ENCODE results near the gene PTPN11.
"Not testable (repeated sequence)": the region's sequence is repeated elsewhere in the genome, so short reads cannot be mapped to it uniquely, and the experiment has no call there.

The PTPN11 gene

DNA sequence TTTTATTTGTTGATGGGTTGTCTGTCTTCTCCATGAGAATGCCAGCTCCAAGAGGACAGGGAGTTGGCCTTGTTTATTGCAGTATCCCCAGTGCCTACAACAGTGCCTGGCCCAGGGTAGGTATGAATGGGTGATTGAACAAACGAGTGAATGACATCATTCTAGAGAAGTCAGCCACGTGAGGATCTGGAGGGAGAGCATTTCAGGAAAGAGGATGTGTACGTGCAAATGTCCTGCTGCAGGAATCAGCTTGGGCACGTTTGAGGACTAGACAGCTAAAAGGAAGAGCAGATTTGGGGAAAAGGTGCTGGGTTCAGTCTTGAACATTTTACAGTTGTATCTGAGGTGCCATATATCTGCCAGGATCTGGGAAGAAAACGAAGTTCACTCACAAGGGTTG, 97.1 kb downstream of the PTPN11 start:
- TF ChIP-seq, protein P1, sequence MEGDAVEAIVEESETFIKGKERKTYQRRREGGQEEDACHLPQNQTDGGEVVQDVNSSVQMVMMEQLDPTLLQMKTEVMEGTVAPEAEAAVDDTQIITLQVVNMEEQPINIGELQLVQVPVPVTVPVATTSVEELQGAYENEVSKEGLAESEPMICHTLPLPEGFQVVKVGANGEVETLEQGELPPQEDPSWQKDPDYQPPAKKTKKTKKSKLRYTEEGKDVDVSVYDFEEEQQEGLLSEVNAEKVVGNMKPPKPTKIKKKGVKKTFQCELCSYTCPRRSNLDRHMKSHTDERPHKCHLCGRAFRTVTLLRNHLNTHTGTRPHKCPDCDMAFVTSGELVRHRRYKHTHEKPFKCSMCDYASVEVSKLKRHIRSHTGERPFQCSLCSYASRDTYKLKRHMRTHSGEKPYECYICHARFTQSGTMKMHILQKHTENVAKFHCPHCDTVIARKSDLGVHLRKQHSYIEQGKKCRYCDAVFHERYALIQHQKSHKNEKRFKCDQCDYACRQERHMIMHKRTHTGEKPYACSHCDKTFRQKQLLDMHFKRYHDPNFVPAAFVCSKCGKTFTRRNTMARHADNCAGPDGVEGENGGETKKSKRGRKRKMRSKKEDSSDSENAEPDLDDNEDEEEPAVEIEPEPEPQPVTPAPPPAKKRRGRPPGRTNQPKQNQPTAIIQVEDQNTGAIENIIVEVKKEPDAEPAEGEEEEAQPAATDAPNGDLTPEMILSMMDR (IDR thresholded peaks at IDR 0.05) = no peak
- DNase-seq (ENCODE audit: low spot score) = no peak
- H3K4me3 ChIP-seq = no peak overlapping the region
- no peak overlapping the region for H3K27ac ChIP-seq

GRCh38 chr12:112517730-112518364, 99.1 kb downstream of the PTPN11 start:
- DNase-seq (ENCODE audit: low spot score) = no peak
- Histone ChIP-seq H3K27ac (no peak overlapping the region), H3K4me3 (no peak overlapping the region)
- TF ChIP-seq, protein P1 (IDR thresholded peaks at IDR 0.05) = no peak

- TF ChIP-seq, protein P1 (IDR thresholded peaks at IDR 0.05) = no peak
- Histone ChIP-seq H3K27ac (no peak overlapping the region), H3K4me3 (no peak overlapping the region)
- DNase-seq (ENCODE audit: low spot score) = no peak
Observed at GRCh38 chr12:112518365-112518735, 99.6 kb downstream of the PTPN11 start.

- H3K4me3 ChIP-seq; DNase-seq (ENCODE audit: low spot score): not testable (repeated sequence)
Observed at GRCh38 chr12:112519841-112520340, 101.1 kb downstream of the PTPN11 start.

DNA sequence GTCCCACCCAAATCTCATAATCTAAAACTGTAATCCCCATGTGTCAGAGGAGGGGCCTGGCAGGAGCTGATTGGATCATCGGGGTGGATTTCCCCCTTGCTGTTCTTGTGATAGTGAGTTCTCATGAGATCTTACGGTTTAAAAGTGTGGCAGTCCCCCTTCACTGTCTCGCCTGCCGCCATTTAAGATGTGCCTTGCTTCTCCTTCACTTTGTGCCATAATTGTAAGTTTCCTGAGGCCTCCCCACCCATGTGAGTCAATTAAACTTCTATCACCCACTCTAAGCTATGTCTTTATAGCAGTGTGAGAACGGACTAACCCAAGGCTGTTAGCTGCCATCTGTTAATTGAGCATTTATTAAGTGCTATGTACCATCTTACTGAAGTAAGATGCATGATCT, 105.1 kb downstream of the PTPN11 start:
- DNase-seq (ENCODE audit: low spot score) = no peak
- no peak overlapping the region for H3K4me3 ChIP-seq
- no peak overlapping the region for H3K27ac ChIP-seq
- TF ChIP-seq, protein P1 (IDR thresholded peaks at IDR 0.05) = no peak

More at GRCh38 chr12:112519841-112520340, 101.1 kb downstream of the PTPN11 start:
- not testable (repeated sequence) for H3K27ac ChIP-seq

- no peak overlapping the region for H3K27ac ChIP-seq
- TF ChIP-seq, protein P1 (IDR thresholded peaks at IDR 0.05) = no peak
- no peak for DNase-seq (ENCODE audit: low spot score)
- no peak overlapping the region for H3K4me3 ChIP-seq
Observed at GRCh38 chr12:112524269-112524668, 105.5 kb downstream of the PTPN11 start.

DNA sequence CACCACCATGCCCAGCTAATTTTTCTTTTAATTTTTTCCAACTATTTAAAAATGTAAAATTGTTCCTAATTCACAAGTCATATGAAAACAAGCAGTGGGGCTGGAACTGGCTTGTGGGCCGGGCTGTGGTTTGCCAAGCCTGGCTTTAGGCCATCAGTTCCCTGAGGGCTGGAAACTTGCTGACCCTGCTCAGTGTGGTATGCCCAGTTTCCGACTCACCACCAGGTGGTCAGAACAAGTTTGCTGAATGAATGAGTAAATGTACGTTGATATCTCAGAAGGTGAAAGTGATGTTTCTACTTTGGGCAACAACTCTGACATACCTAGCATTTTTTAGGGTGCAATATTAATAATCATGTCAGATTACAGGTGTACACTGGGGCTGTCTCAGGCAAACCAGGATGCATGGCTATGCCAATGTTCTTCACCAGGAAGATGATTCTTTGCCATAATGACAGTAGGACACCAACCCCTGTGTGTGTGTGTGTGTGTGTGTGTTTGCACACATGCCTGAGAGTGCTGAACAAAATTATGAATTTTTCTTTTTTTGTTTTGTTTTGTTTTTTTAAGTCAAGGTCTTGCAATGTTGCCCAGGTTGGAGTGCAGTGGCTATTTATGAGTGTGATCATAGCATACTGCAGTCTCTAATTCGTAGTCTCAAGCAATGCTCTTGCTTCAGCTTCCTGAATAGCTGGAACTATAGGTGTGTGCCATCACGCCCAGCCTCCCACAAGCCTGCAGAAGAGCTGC, 106.1 kb downstream of the PTPN11 start:
- DNase-seq (ENCODE audit: low spot score) = no peak
- H3K4me3 ChIP-seq = no peak overlapping the region
- H3K27ac ChIP-seq = no peak overlapping the region
- TF ChIP-seq, protein P1 (IDR thresholded peaks at IDR 0.05) = no peak

All from coronary artery (tissue), 2 donors.